Measurements from ENCODE around the gene KCTD5. TPM values are rescaled to one million over a fixed set of nuclear protein-coding genes. Genes with fewer than 3 reads are reported as not detected.

Gene KCTD5
- total RNA-seq, 2 donors from 2014 or later = 24.1 to 55.0 TPM

GRCh38 chr16:2756288-2757015 is 74.1 kb downstream of the KCTD5 start:
- no peak for DNase-seq (ENCODE audit: low spot score)
- H3K4me1 ChIP-seq (replicated peaks) = peaks cover 11% of the 10 kb centered on the region
- H3K27me3 ChIP-seq (replicated peaks; ENCODE audit: insufficient read depth) = no peaks in the 10 kb centered on the region
- H3K4me3 ChIP-seq = no peak overlapping the region
- H3K27ac ChIP-seq = no peak overlapping the region
- intact Hi-C loops (cut with DNase I) = no loop called here
- 86% methylated on average over 30 of the region's 30 CpGs for WGBS
- TF ChIP-seq POLR2A (IDR thresholded peaks at IDR 0.05) = no peak
- TF ChIP-seq POLR2AphosphoS5 (IDR thresholded peaks at IDR 0.05) = no peak
- no peak for TF ChIP-seq CTCF (IDR thresholded peaks at IDR 0.05)
- H3K36me3 ChIP-seq = peaks cover 30 to 38% of the 10 kb centered on the region in 2 donors
- H3K9me3 ChIP-seq = no peaks in the 10 kb centered on the region

- Histone ChIP-seq H3K27ac (no peak overlapping the region), H3K9me3 (no peaks in the 10 kb centered on the region), H3K4me3 (no peak overlapping the region), H3K27me3 (replicated peaks; ENCODE audit: insufficient read depth) (no peaks in the 10 kb centered on the region), H3K4me1 (replicated peaks) (peaks cover 8% of the 10 kb centered on the region), H3K36me3 (peaks cover 38 to 47% of the 10 kb centered on the region in 2 donors)
- no peak for DNase-seq (ENCODE audit: low spot score)
- 76% methylated on average over 11 of the region's 11 CpGs for WGBS
- intact Hi-C loops (cut with DNase I) = no loop called here
- TF ChIP-seq CTCF (IDR thresholded peaks at IDR 0.05) = no peak
- no peak for TF ChIP-seq POLR2AphosphoS5 (IDR thresholded peaks at IDR 0.05)
- no peak for TF ChIP-seq POLR2A (IDR thresholded peaks at IDR 0.05)
Observed at GRCh38 chr16:2757344-2757743, 75.0 kb downstream of the KCTD5 start.

Other genes with a start within 250 kb of the KCTD5 start
- gene TEDC2, start 222.4 kb upstream of the KCTD5 start, total RNA-seq = 10 to 100 TPM in 1 of 2 donors, 1 to 10 TPM in 1; 3.0 to 12.1 TPM
- gene NTN3, start 211.2 kb upstream of the KCTD5 start, total RNA-seq = 1 to 10 TPM in 1 of 2 donors, not detected in 1; 1.4 TPM
- gene TBC1D24, start 207.4 kb upstream of the KCTD5 start, total RNA-seq = 10 to 100 TPM; 22.4 to 26.2 TPM
- gene ATP6V0C, start 168.6 kb upstream of the KCTD5 start, total RNA-seq = 100 to 1,000 TPM; 114 to 164 TPM
- 10 to 100 TPM; 41.4 to 78.1 TPM for gene AMDHD2, start 162.2 kb upstream of the KCTD5 start, total RNA-seq
- 1 to 10 TPM; 1.3 to 8.1 TPM for gene CEMP1, start 151.1 kb upstream of the KCTD5 start, total RNA-seq
- 10 to 100 TPM; 33.1 to 73.2 TPM for gene PDPK1, start 144.5 kb upstream of the KCTD5 start, total RNA-seq
- 1 to 10 TPM; 1.9 to 6.9 TPM for gene PRSS27, start 37.7 kb downstream of the KCTD5 start, total RNA-seq
- 100 to 1,000 TPM; 287 to 714 TPM for gene SRRM2, start 70.1 kb downstream of the KCTD5 start, total RNA-seq
- gene ELOB, start 94.8 kb downstream of the KCTD5 start, total RNA-seq = 100 to 1,000 TPM; 318 to 496 TPM
- gene PRSS33, start 105.0 kb downstream of the KCTD5 start, total RNA-seq = not detected
- gene PRSS41, start 115.9 kb downstream of the KCTD5 start, total RNA-seq = not detected
- 10 to 100 TPM; 33.5 to 50.6 TPM for gene PRSS21, start 134.7 kb downstream of the KCTD5 start, total RNA-seq
- gene ZG16B, start 147.8 kb downstream of the KCTD5 start, total RNA-seq = 100 to 1,000 TPM in 1 of 2 donors, 10 to 100 TPM in 1; 37.1 to 268 TPM
- 10 to 100 TPM; 18.6 to 30.9 TPM for gene PRSS22, start 175.6 kb downstream of the KCTD5 start, total RNA-seq
- gene FLYWCH2, start 200.7 kb downstream of the KCTD5 start, total RNA-seq = 100 to 1,000 TPM in 1 of 2 donors, 10 to 100 TPM in 1; 78.8 to 150 TPM
- gene FLYWCH1, start 229.4 kb downstream of the KCTD5 start, total RNA-seq = 10 to 100 TPM; 53.0 to 55.6 TPM

Measured in prostate gland (tissue), 2 donors.